ENCODE results near the gene FAM3B. TPM values are rescaled to one million over a fixed set of nuclear protein-coding genes. Genes with fewer than 3 reads are reported as not detected.
A peak's percentile ranks its signal among the peaks of the same experiment; 100 is the strongest.

FAM3B gene
- total RNA-seq, 2 donors from 2014 or later: 2.1 to 3.1 TPM

DNA sequence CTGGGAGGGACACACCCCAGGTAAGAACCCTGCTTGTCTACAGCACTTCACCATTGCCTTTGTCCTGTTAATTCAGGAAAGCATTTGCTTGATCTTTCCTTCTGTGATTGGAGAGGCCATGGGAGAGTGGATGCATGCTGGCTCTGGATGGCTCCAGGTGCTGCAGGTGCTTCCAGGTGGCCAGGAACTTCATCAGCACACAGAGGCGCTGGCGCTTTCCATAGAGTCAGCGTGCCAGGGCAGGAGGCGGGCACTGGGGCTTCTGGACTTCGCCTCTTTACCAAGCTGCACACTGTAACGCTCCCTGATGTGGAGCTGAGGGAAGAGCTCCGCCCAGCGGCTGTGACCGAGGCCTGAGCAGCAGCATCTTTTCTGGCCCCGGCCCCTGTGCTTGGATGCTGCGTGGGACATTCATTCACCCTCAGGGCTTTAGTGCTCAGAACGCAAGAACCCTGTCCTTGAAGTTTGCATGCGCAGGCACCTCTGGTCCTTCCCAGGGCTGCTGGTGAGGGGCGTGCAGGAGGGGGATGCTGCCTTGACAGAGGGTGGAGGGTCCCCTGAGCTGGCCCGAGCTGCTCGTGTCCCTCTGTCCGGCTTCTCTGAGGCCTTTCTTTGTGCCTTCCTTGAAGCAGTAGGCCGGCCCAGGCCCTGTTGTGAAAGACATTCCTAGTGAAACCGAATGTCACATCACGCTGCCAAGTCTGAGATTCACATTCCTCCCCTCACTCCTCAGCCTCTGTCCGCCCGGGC, 43.6 kb downstream of the FAM3B start:
- H3K4me3 Mint-ChIP-seq: no peak overlapping the region

DNA sequence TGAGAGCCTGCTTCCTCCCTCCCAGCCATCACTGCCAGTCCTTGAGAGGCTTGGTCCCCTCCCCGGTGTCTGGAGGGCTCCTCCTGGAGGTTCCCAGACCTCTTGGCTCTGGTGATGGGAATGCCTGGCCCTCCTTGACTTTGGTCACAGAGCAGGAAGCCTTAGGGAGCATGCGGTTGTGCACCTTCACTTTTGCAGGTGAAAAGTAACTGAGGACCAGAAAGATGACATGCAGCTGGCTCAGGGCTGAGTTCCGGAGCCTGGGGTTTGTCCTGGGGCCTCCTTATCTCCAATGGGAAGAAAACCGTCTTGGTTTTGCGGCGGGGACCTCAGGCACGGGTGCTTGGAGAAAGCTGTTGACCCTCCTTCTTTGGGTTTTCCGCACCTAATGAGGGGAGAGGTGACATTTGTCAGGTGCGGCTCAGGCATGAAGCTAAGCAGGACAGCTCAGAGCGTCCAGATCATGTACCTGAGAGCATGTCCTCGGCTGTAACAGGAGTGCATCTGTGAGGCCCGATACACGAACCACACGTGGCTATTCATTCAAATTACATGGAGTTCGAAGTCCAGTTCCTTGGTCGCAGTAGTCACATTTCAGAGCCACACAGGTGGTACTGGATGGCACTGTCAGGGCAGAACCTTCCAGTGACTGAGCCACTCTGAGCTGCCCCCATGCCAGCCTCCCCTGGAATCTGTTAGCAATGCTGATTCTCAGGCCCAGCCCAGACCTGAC, 44.6 kb downstream of the FAM3B start:
- H3K4me3 Mint-ChIP-seq: no peak overlapping the region
- no peaks in the 10 kb centered on the region for H3K27me3 ChIP-seq (ENCODE audit: control insufficient read depth, insufficient read depth, low read length, poor library complexity, severe bottlenecking)
- H3K27ac ChIP-seq (ENCODE audit: low read depth, low read length): no peak overlapping the region
- peak; percentile 42 for DNase-seq
- WGBS, 2 experiments (ENCODE audit: insufficient coverage in 1 of 2, insufficient read length in 1 of 2): 89 to 96% methylated on average over 13 to 16 of the region's 16 CpGs
- H3K36me3 ChIP-seq (ENCODE audit: control insufficient read depth, insufficient read depth, low read length): no peaks in the 10 kb centered on the region
- H3K36me3 Mint-ChIP-seq (ENCODE audit: low read depth): no peaks in the 10 kb centered on the region
- no peaks in the 10 kb centered on the region for H3K9me3 ChIP-seq (ENCODE audit: control insufficient read depth, low read length)
- peaks cover 4% of the 10 kb centered on the region for H3K4me1 ChIP-seq (ENCODE audit: control insufficient read depth, insufficient read depth, low read length)
- H3K9ac ChIP-seq (ENCODE audit: extremely low read depth, low read length, poor library complexity, severe bottlenecking): no peak overlapping the region
- no peaks in the 10 kb centered on the region for H3K9me3 Mint-ChIP-seq
- H3K4me1 Mint-ChIP-seq: peaks cover 13% of the 10 kb centered on the region
- H3K27ac Mint-ChIP-seq: no peak overlapping the region
- H3K27me3 Mint-ChIP-seq (ENCODE audit: insufficient read depth): peaks cover 1% of the 10 kb centered on the region
- TF ChIP-seq, protein P1, sequence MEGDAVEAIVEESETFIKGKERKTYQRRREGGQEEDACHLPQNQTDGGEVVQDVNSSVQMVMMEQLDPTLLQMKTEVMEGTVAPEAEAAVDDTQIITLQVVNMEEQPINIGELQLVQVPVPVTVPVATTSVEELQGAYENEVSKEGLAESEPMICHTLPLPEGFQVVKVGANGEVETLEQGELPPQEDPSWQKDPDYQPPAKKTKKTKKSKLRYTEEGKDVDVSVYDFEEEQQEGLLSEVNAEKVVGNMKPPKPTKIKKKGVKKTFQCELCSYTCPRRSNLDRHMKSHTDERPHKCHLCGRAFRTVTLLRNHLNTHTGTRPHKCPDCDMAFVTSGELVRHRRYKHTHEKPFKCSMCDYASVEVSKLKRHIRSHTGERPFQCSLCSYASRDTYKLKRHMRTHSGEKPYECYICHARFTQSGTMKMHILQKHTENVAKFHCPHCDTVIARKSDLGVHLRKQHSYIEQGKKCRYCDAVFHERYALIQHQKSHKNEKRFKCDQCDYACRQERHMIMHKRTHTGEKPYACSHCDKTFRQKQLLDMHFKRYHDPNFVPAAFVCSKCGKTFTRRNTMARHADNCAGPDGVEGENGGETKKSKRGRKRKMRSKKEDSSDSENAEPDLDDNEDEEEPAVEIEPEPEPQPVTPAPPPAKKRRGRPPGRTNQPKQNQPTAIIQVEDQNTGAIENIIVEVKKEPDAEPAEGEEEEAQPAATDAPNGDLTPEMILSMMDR (conservative IDR thresholded peaks at IDR 0.05): no peak
- no peak overlapping the region for H3K4me3 ChIP-seq (ENCODE audit: low read length)

More for the DNA sequence above, 43.6 kb downstream of the FAM3B start:
- TF ChIP-seq, protein P1 (conservative IDR thresholded peaks at IDR 0.05): peak; percentile 59
- no peaks in the 10 kb centered on the region for H3K9me3 ChIP-seq (ENCODE audit: control insufficient read depth, low read length)
- H3K36me3 Mint-ChIP-seq (ENCODE audit: low read depth): no peaks in the 10 kb centered on the region
- H3K27me3 Mint-ChIP-seq (ENCODE audit: insufficient read depth): peaks cover 1% of the 10 kb centered on the region
- no peaks in the 10 kb centered on the region for H3K27me3 ChIP-seq (ENCODE audit: control insufficient read depth, insufficient read depth, low read length, poor library complexity, severe bottlenecking)
- no peaks in the 10 kb centered on the region for H3K9me3 Mint-ChIP-seq
- no peaks in the 10 kb centered on the region for H3K36me3 ChIP-seq (ENCODE audit: control insufficient read depth, insufficient read depth, low read length)
- no peak overlapping the region for H3K4me3 ChIP-seq (ENCODE audit: low read length)
- WGBS, 2 experiments (ENCODE audit: insufficient coverage in 1 of 2, insufficient read length in 1 of 2): 74 to 87% methylated on average over 11 to 22 of the region's 22 CpGs
- no peak overlapping the region for H3K27ac Mint-ChIP-seq
- no peak overlapping the region for H3K9ac ChIP-seq (ENCODE audit: extremely low read depth, low read length, poor library complexity, severe bottlenecking)
- DNase-seq: peak; percentile 75
- H3K27ac ChIP-seq (ENCODE audit: low read depth, low read length): no peak overlapping the region
- peaks cover 13% of the 10 kb centered on the region for H3K4me1 Mint-ChIP-seq
- H3K4me1 ChIP-seq (ENCODE audit: control insufficient read depth, insufficient read depth, low read length): peaks cover 4% of the 10 kb centered on the region

DNA sequence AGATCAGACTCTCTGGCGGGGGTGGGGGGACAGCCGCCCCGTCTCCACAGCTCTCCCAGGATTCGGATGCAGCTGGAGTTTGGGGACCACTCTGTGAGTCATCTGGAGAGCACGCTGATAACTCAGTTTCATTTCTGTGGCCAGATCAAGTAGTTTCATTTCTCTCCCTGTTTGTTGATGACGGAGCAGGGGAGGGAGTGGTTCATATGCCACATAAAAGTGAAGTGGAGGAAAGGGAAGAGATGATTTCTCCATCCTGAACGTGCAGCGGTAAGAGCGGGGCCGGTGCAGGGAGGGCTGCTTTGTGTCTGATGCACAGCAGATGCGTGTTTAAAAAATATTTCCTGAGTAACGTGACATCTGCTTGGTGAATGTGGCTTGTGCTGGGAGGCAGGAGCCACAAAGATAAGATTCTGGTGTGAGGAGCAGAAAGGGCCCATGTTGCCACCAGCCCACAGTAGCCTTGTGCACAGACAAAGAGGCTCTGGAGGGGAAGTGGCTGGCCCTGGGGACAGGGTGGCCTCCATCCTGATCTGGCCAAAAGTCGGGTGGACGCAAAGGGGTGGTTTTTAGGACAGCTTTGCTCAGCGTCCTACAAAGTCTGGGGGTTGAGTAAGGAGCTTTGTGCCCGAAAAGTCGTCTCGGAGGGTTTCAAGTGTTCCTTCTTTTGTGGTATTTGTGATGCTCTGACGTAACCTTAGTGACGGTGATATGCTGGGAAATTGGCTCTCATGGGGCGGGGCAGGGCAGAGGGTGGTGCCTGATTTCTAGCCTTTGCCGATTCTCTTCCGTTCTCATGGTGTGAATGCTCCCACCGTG, 45.4 kb downstream of the FAM3B start, which contains the start of gene MX2:
TSS of gene MX2 (plus strand) at position 242 of the 819 bp plus-strand sequence. CDS start 14,880 bp downstream, outside the sequence.
- TF ChIP-seq, protein P1 (conservative IDR thresholded peaks at IDR 0.05): no peak
- H3K4me1 Mint-ChIP-seq: peaks cover 12% of the 10 kb centered on the region
- H3K27ac Mint-ChIP-seq: no peak within 1 kb of the TSS
- no peak within 1 kb of the TSS for H3K27ac ChIP-seq (ENCODE audit: low read depth, low read length)
- peaks cover 1% of the 10 kb centered on the region for H3K27me3 Mint-ChIP-seq (ENCODE audit: insufficient read depth)
- H3K4me1 ChIP-seq (ENCODE audit: control insufficient read depth, insufficient read depth, low read length): peaks cover 4% of the 10 kb centered on the region
- no peak within 1 kb of the TSS for H3K9ac ChIP-seq (ENCODE audit: extremely low read depth, low read length, poor library complexity, severe bottlenecking)
- H3K4me3 Mint-ChIP-seq: no peak within 1 kb of the TSS
- no peaks in the 10 kb centered on the region for H3K36me3 ChIP-seq (ENCODE audit: control insufficient read depth, insufficient read depth, low read length)
- H3K4me3 ChIP-seq (ENCODE audit: low read length): no peak within 1 kb of the TSS
- H3K9me3 ChIP-seq (ENCODE audit: control insufficient read depth, low read length): no peaks in the 10 kb centered on the region
- H3K27me3 ChIP-seq (ENCODE audit: control insufficient read depth, insufficient read depth, low read length, poor library complexity, severe bottlenecking): no peaks in the 10 kb centered on the region
- DNase-seq: peak; percentile 34
- no peaks in the 10 kb centered on the region for H3K9me3 Mint-ChIP-seq
- no peaks in the 10 kb centered on the region for H3K36me3 Mint-ChIP-seq (ENCODE audit: low read depth)
- 83 to 88% methylated on average over 20 to 24 of the region's 24 CpGs for WGBS, 2 experiments (ENCODE audit: insufficient coverage in 1 of 2, insufficient read length in 1 of 2)
